Measurements from ENCODE around the gene SHISA4.
"Not testable (repeated sequence)": the region's sequence is repeated elsewhere in the genome, so short reads cannot be mapped to it uniquely, and the experiment has no call there.

The SHISA4 gene

DNA sequence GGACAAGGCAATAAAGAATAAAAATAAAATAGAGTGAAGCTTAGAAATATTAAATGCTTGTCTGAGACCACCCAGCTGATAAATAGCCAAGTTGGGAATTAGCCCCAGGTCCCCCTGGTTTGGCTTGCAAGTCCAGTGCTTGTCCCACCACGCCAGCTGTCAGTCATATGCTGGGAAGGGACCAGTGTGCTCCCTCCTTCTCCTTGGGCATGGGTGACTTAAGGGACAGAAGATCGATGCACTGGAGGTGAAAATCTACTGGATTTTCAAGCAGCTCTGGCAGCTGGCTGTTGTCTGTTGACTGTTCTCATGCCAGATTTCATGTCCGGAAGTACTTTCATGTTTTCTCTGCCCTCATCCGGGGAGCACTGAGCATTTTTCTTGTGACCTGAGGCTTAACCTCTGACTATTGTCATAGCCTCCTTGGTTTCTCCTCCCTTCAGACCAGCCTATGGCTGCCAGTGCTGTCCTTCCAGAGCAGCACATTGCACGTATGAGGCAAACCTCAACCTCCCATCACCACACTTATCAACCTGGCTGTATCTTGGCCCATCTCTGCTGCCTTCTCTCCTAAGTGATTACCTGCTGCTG lies 45.2 kb downstream of the SHISA4 start:
- no peak for DNase-seq

DNA sequence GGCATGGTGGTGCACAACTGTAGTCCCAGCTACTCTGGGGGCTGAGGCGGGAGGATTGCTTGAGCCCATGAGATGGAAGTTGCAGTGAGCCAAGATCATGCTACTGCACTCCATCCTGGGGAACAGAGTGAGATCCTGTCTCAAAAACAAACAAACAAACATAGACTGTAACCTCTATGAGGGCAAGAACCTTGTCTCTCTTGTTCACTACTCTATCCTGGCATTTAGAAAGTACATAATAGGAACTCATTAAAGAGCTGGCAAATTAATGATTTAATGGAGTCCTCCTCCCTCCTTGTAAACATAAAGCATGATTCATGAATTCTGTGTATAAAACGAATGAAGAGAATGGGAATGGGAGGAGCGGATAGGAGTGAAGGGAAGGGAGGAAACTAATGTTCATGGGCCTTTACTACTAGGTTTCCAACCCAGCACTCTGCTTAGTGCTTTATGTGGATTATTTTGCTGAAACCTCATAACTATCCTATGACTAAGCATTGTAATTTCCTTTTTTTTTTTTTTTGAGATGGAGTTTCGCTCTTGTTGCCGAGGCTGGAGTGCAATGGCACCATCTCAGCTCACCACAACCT lies 49.0 kb downstream of the SHISA4 start:
- DNase-seq: no peak

DNA sequence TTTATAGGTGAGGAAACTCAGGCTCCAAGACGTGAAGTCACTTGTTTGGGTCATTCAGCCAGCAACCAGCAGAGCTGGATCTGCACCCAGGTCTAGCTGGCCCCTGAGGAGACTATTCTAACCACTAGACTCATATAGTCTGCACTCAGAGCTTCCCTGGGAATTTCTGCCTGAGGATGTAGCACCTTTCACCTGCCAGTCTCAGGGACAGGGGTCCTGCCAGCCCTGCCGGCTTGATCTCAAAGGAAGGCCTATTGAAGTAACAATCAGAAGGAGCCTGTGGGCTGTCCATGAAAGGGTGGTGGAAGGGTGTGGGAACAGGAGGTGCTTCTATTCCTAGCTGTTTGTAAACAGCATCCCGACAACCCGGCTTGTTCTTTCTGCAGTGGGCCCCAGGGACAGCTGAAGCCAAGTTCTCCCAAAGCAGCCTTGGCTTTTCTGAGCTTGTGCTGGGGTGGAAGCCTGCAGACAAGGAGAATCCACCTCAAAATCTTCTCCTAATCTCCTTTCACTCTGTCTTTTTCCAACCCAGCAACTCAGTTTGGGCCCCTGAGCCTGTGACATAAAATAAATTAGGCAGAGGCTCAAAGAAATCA lies 49.8 kb downstream of the SHISA4 start:
- no peak for DNase-seq

DNA sequence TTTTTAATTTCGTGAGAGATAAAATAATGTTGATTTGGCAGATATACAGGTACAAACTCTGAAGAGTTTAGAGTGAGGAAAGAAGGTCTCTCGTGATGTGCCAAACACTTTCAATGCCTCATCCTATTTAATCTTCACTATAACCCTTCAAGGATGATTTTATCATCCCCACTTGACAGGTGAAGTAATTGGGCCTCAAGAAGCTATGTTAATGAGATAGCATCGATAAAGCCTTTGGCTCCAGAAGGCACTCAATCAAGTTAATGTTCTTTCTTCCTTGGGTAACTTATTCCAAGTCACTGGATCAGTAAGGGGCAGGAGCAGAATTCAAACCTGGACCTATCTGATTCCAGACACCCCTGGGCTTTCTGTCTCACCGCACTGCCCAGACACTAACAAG lies 50.5 kb downstream of the SHISA4 start:
- no peak for DNase-seq

DNA sequence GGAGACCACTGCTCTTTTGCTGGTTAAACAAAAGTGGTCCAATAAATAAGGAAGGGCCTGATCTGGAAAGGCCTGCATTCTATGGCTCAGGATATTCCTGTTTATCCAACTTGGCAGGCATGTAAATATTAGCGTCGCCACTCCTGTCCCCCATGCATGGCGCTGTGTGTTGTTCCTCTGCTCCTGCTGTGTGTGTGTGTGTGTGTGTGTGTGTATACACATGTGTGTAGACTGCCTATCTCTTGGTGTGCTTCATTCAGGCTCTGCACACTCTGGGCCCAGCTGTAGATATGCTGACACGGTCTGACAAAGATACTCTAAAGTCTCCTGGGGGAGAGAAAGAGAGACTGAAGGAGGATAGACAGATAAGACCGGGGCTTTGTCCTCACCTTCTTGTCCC lies 50.9 kb downstream of the SHISA4 start:
- DNase-seq: no peak

DNA sequence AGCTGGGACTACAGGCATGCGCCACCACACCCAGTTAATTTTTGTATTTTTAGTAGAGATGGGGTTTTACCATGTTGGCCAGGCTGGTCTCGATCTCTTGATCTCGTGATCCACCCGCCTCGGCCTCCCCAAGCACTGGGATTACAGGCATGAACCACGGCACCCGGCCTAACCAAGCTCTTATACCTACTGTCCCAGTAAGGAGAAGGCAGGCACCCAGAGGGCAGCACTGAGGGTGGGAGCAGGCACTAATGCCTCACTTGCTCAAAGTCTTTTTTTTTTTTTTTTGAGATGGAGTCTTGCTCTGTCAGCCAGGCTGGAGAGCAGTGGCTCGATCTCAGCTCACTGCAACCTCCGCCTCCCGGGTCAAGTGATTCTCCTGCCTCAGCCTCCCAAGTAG lies 51.6 kb downstream of the SHISA4 start:
- DNase-seq: not testable (repeated sequence)

DNA sequence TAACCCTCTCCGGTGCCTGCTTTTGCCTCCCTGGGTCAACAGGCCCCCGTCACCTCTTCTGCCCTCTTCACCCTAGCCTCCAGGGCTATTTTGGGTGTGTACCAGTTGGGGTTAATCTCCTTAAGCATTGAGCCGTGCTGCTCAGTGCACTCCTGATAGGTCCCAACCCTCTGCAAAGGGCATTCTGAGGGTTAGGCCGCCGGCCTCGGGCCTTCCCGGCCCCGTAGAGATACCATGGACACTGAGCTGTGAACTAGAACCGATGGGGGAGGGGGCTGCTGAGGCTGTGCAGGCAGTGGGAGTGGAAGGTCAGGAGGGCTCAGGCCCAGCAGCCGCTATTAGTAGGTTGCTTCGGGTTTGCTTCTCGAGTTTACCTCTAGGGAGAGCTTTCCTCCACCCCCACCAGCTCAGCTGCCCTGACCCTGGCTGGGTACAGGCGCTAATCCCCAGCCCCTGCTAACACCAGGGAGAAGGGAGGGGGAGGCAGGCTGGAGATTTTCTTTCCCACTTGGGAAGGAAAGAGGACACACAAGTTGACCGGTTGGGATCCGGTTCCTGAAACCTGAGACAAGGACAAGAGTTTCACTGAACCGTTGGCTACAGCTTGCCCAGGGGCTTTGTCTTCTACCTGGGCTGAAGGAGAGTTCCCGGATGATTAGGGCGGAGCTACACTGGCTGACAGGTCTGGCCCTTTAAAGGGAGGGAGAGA lies 52.9 kb downstream of the SHISA4 start:
- DNase-seq: no peak

DNA sequence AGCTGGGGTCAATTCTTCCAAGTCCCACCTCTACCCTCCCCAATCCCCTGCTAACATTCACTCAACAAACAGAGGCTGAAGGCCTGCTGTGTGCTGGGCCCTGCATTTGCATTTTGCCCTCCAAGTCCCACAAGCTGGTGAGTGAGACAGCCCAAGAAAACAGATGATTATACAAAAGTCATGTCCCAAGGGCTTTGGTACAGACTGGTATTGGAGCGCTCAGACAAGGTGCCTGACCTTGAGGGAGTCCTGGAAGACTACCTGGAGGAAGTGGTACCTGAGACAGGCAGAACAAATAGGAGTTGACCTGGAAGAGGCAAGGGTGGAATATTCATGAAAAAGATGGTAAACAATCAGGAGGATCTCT lies 53.4 kb downstream of the SHISA4 start:
- DNase-seq: no peak

Measured in CD4-positive, alpha-beta T cell treated with Interleukin-6 for 4 hours (primary cell).